Suppressor macrophage treated with lipopolysaccharide for 1 hour (primary cell): Measurements from ENCODE around the gene MMP13.
"Not testable (repeated sequence)": the region's sequence is repeated elsewhere in the genome, so short reads cannot be mapped to it uniquely, and the experiment has no call there.

ENCODE experiments used
- DNase-seq, 3 donors: peaks; one replicate each; pipeline ENCODE4 v3.0.0-alpha.2; 2020 to 2022

Gene MMP13

DNA sequence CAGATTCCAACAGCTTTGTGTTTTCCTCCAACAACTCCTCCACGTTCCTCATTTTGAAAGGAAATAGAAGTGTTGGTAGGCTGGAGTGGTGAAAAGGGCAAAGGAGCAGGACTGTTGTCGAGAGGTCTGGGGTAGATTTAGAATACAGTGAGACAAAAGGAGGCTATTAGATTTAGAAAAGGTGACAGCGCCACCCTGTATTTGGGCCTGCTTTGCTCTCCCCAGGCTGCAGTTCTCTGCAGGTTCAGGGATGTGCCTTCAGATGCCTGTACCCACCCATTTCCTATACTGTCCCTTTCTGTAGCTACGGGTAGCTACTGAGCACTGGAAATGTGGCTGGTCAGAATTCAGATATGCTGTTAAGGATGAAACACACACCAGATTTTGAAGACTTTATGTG lies 20.8 kb downstream of the MMP13 start:
- DNase-seq: no peak

DNA sequence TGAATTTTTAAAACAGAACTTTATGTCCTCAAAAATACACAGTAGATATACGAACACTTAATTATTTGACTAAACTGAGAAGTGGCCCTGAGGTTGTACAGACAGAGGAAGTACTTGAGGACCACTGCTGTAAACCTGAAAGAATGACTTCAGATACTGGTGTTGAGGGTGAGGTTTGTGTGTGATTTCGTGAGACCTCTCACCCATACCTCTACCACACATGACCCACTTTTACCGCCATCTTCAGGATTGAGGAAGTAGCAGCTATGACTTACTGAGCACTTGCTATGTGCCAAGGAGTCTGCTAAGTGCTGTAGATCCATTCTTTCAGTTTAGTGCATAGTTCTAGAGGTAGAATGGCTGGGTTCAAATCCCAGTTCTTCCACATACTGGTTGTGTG lies 21.9 kb downstream of the MMP13 start:
- DNase-seq: no peak

DNA sequence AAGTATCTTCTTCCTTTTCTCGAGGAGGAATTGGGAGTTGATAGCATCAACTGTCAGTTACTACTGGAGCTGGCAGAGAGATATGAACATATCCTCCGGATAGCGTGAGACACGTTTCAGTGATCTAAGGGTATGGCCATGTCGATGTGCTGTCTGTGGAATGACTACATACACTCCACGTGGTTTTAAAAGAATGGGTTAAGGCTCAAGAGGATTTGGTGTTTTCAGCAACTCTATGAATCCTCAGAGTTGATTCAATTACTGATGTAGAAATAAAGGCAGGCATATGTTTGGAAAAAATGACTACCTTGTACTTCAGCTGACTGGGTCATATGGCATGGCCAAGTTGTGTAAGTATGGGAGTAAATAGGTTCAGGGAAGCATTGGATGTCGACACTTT lies 22.9 kb downstream of the MMP13 start:
- no peak for DNase-seq

DNA sequence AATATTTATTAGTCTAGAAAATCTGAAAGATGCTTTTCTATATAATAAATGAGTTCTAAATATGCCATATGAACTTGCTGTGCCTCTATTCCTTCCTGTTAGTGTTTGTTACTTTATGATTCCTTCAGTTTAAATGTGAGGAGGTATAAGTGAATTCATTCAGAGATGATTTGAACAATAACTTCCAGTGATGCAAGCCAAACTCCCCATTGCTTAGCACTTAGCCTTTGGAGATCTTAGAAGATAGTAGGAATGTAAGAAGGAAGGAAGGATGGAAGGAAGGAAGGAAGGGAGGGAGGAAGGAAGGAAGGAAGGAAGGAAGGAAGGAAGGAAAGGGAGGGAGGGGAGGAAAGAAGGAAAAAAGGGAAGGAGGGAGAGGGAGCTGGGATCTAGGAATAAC lies 25.1 kb downstream of the MMP13 start:
- no peak for DNase-seq

DNA sequence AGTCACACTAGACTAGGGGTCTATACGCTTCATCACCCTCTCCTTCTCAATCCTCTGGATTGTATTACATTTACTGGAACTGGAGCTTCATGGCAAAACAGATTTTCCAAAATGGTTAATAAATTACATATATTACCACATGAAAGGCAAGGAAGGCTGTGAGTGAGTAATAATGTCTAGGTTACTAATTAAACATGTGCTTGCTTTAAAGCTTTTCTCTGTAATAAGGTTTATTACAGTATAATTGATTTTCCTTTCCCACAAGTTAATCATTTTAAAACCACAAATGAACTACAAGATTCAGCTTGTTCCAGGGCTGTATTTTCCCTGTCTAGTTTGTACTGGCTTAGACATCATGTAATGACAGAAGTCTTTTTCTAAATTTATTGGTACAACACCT lies 25.6 kb downstream of the MMP13 start:
- DNase-seq: no peak

DNA sequence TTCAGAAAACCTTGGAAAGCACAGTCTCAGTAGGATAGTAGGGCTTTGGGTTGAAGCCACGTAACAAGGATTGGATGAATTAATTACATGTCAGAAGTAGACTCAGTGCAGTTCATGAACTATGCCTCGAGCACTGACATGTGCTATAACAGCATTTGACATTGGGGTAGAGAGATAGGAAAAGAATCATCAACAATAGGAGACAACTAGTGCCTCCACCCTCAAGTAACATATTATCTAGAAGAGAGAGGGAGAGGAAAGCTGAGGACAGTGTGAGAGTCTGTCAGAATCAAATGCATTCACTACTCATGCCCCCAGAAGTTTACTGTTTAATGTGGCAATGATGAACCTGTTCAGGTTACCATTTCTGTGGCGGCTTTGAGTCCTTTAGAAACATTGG lies 26.4 kb downstream of the MMP13 start:
- no peak for DNase-seq

DNA sequence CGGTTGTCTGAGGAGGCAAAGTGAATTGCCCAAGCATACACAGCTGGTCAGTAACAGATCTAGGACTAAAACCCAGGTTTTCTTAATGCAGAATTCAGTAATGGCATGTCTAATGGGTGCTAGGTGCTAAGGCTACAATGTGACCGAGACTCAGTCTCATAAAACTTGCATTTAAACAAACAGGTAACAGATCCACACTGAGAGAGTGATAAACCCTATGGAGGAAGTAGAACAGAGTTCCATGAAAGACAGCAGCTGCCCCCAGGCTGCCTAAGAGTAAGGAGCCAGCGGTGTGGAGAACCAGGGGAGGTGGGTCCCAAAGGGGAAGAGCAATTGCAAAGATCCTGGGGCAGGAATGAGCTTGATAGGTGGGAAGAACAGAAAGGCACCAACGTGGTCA lies 27.3 kb downstream of the MMP13 start:
- DNase-seq: no peak

DNA sequence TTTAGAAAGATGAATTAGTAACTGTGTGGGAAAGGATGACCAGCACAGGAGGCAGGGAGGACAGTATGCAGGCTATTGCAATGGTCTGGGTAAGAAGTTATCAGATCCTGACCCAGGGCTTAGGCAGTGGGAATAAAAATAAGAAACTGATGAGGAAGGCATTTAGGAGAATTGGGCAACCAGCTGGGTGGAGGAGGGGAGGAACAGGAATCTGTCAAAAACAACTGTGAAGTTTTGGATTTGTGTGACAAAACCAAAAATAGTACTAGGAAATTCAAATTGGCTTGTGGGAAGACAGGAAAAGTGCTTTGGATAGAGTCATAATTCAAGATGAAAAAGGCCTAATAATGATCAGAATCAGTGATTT lies 27.9 kb downstream of the MMP13 start:
- peak in 1 of 3 donors; percentile 17 for DNase-seq

DNA sequence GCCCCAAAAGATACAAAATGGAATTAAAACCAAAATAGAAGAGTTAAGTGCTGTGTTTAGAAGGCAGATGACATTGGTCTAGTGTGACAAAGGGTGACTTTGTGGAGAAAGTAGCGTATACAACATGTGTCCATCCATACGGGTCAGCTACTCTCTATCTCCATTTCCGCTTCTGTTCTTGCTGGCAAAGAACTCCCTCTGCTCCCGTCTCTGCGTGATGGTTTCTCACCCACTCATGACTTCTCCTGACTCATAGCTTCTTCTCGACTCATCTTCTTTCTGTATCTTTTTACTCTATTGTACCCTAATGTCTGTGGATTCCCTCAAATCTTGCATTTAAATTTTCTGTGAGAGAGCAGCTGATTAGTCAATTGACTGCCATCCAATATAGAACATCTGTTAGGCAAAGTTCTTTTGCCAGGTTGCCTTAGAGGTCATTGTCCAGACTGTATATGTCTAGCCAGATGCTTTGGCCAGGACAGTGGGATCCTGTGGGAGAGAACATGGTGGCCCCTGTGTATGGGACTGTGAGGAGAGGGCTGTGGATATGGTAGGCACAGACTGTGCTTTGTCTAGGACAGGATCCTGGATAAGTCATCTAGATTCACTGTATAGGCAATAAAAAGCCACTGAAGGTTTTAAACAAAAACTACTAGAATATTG lies 28.4 kb downstream of the MMP13 start:
- DNase-seq: peak; percentile 54 to 70 (median 62)

DNA sequence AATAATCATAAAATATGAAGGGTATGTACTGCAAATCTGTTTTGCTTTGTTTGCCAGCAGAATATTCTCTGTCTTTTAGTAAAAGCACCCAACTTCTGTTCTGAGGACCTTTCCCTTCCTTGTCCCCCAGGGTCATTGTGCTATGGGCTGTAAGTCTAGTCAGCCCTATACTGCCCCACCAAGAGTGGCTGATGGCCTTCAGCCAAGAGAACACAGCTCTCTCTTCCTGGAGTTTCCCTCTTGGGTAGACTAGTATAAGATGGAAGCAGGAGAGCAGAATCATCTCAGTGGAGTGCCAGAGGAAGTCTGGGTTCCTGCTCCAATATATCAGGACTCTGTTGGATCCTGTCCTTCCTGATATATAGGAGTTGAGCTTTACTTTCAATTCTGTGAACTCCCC lies 29.0 kb downstream of the MMP13 start:
- peak in 1 of 3 donors; percentile 16 for DNase-seq

DNA sequence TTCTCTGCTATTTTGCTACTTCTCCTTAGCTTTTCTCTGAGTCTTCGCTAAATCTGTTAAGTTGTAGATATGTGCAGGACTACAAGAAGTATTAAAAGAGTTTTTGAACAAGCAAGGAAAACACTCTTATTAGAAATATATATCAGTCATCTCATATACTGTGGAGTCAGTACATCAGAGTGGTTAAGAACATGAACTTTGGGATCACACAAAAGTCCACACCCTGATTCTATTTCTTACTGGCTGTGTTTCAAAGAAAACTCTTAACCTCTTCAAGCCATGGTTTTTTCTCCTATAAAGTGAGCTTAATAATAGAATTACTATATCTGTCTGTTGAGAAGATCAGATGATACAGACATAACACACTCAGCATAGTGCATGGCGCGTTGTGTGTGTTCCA lies 29.5 kb downstream of the MMP13 start:
- DNase-seq: no peak

DNA sequence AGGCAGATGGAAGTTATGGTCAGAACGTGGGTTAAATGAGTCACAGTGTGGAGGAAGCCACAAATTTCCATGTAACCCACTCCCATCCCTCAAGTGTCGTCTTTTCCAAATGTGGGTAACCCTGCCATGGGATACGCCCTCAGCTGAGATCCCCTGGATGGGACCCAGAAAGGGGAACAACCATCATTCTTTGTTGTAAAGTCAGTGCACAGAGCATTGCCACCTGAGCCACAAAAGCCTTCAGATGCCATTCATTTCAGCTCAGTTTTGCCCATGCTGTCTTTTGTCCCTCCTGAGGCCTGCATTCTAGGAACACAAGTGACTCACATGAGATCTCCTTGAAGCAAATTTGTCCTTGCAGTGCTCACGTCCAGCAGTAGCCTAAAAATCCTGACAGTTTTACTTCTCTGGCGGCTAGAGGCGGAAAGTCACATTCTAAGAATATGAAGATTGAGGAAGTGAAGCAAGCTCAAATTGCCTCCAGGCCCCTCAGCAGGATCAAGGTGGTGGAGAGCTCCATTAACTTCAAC lies 30.6 kb downstream of the MMP13 start:
- peak; percentile 64 to 74 (median 67) for DNase-seq

DNA sequence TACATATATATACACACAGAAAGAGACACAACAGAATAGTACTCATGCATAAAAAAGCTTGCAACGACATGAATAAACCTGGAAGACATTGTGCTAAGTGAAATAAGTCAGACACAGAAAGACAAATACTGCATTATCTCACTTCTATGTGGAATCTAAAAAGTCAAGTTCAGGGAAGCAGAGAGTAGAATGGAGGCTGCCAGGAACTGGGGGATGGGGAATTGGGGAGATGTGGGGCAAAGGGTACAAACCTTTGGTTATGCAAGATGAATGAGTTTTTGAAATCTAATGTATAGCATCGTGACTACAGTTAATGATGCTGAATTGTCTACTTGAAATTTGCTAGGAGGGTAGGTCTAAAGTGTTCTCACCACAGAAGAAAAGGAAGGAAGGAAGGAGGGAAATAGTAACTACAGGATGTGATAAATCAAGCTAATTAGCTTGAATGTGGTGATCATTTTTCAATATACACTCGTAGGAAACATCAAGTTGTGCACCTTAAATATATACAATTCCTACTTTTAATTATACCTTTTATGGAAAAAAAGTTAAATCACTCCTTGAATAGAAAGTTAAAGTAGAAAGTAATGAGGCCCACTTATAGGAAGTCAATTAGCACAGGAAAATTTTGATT lies 33.8 kb downstream of the MMP13 start:
- no peak for DNase-seq

DNA sequence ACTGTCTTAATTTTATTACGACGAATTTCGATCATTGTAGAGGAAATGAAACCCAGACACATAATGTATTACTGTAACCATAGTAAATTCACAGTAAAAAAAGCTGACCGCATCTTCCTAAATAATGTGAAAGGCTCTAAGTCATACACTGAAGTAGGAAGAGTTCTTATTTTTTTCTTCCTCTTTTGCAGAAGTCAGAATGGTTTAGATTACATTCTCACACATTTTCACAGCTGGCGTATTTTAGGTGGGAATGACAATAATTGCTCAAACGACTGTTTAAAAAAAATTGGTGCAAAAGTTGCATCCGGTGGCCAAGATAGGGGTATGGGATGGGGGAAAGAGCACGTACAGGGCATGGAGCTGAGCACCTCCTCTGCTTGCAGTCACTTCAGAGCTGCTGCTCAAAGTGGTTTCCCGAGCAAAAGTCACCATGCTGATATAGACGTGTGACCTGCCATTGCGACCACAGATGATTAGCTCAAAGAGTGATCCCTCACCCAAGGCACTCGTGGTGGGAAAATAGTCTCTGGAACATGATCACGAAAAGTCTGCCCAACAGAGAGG lies 35.3 kb downstream of the MMP13 start:
- peak; percentile 68 to 96 (median 91) for DNase-seq

DNA sequence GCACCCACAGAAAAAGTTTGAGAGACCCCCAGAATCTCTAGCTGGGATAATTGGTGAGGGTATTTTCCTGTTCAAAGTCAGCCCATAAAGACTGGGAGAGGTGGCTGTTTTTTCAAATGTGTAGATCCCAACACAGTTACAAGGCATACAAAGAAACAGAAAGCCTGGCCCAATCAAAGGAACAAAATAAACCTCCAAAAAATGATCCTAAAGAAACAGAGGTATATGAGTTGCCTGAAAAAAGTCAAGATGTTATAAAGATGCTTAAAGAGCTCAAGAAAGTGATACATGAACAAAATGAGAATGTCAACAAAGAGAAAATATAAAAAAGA lies 40.5 kb downstream of the MMP13 start:
- no peak for DNase-seq

DNA sequence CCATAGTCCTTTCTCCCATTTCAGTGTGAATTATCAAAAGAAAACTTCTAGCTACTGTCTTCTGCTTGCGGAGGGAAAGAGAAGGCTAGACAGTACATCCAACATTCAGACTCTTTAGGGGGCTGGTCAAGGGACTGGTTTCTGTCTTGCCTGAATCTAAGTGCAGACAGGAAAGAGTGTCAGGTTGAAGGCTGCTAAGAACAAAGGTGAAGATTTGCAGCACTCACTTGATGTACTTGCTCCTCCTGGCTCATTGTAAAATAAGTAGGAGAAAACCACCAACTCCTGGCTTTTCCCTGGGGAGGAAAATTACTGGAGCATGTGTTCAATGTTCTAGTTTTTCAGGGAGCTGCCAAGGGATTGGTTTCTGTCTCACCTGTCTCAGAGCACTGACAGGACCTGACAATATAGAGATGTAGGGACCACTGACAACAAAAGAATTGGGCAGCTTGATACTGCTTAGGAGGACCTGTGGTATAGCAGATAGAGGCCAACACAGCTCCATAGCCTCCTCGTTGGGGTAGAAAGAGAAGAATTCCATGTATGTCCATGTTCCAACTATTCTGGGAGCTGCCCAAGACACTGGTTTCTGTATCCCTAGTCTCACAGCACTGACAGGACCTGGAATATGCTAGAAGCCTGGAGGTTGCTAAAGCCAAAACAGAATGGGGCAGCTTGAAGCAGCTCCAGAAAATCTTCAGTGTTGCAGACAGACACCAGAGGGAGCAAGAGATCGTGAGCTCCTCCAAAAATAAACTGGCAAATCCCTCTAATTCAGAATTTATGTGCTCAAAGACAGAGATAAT lies 41.1 kb downstream of the MMP13 start:
- DNase-seq: peak; percentile 53 to 67 (median 65)

DNA sequence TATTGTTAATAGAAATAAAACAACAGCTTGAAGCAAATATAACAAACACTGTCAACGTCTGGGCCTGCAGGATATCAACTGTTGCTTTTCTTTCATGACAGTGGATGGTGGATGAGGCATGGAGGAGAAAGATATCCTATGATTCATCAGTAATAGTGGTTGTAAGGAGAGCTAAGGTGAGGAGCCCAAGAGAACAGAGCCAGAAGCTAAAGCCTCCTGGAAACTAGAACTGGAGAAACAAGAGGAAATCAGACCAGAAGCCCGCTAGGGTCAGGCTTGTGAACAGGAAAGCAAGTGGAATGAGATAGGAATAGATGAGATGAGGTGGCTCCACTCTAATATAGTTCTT lies 43.1 kb downstream of the MMP13 start:
- no peak for DNase-seq

DNA sequence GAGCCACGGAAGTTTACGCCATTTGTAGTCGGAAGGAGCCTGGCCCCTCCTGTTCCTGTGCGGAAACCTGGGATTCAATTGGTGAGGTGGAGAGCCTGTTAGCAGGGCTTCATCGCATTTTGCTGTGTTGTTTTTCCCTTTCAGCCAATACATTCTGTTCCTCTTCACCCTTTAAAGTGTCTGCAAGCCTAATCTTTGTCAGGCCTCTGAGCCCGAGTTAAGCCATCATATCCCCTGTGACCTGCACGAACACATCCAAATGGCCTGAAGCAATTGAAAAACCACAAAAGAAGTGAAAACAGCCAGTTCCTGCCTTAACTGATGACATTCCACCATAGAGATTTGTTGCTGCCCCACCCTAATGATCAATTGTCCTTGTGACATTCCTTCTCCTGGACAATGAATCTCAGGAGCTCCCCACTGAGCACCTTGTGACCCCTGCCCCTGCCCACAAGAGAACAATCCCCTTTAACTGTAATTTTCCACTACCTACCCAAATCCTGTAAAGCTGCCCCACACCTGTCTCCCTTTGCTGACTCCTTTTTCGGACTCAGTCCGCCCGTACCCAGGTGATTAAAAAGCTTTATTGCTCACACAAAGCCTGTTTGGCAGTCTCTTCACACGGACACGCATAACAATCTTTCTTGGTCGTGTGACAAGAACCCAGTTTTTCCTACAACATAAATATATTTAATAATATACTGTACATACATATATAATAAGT lies 43.6 kb downstream of the MMP13 start:
- DNase-seq: no peak

DNA sequence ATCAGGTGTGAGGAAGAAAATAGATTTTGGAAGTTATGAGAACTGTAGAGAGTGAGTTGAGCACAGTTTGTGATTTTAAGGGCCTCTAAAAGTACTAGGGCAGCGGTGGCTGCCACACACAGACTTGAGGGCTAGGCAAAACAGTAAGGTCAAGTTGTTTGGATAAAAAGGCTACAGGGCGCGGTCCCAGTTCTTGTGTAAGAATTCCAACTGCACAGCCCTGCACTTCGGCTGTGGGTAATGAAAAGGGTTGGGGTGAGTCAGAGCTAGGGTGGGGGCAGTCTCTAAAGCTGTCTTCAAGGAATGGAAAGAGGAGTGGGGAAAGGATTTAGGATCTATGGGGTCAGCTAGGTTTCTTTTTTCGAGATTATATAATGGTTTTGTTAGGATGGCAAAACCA lies 49.7 kb downstream of the MMP13 start:
- DNase-seq: not testable (repeated sequence)

DNA sequence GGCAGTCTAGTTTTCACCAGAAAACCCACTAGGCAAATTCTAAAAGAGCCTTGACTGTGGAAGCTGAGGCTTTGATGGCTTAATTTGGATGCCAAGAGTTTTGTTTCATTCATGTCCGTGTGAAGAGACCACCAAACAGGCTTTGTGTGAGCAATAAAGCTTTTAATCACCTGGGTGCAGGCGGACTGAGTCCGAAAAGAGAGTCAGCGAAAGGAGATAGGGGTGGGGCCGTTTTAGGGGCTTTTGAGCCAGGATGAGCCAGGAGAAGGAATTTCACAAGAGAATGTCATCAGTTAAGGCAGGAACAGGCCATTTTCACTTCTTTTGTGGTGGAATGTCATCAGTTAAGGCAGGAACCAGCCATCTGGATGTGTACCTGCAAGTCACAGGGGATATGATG lies 51.6 kb downstream of the MMP13 start:
- not testable (repeated sequence) for DNase-seq

DNA sequence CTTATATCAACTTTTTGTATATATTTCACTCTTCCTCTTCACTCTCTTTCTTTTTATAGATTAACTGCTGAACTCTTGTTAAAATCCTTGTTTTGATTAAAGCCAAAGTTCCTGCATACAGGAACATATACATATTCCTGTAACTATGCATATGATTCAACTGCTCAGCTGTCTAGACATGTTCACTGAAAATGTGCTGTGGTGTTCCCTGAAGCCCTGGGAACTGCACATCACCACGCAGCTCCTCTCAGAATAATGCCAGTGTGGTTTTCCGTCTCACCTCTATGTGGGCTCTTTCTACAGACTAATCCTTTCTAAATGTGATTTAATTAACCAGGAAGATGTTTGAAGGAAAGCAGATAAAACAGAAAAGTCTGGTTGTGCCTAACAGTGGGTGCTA lies 55.2 kb downstream of the MMP13 start:
- no peak for DNase-seq
